HepG2 (cell line): ENCODE data around the gene SRGAP3. TPM values are rescaled to one million over a fixed set of nuclear protein-coding genes. Genes with fewer than 3 reads are reported as not detected.

Experiments
- BRF2 ChIP-seq: sonication (generic); formaldehyde crosslinking; IDR thresholded peaks from 2 replicates; pipeline ENCODE4 v1.8.1; 2022; ENCODE audit warnings: mild to moderate bottlenecking, missing genetic modification reagents
- ESRRA ChIP-seq: sonication (generic); formaldehyde crosslinking; IDR thresholded peaks from 2 replicates; pipeline ENCODE4 v1.5.1; 2020; ENCODE audit warnings: mild to moderate bottlenecking, low read depth, missing genetic modification reagents
- FOXA1 ChIP-seq, 2 experiments: fragments of 450-650 bp in 1 of 2; sonication (generic) in 1 of 2; formaldehyde crosslinking in 1 of 2; IDR thresholded peaks; 2 replicates each; pipeline versions ENCODE4 v1.4.0 to v1.6.1; 2016 to 2020; ENCODE audit warnings: missing genetic modification reagents in 1 of 2
- FOXP1 ChIP-seq, 2 experiments: fragments of 450-650 bp in 1 of 2; IDR thresholded peaks; 2 replicates each; pipeline ENCODE4 v1.6.1; 2017 to 2018; ENCODE audit warnings: antibody characterized with exemption in 1 of 2
- HES4 ChIP-seq: sonication (generic); formaldehyde crosslinking; IDR thresholded peaks from 2 replicates; pipeline ENCODE4 v1.9.0; 2021; ENCODE audit warnings: mild to moderate bottlenecking, missing genetic modification reagents, borderline replicate concordance
- HNRNPL ChIP-seq: fragments of 200-400 bp; formaldehyde crosslinking; IDR thresholded peaks from 2 replicates; pipeline ENCODE4 v1.6.1; 2017; ENCODE audit warnings: mild to moderate bottlenecking, low read depth, low read length
- HOMEZ ChIP-seq: IDR thresholded peaks from 2 replicates; pipeline ENCODE4 v1.6.1; 2016; ENCODE audit warnings: low read depth
- MEIS2 ChIP-seq: sonication (generic); formaldehyde crosslinking; IDR thresholded peaks from 2 replicates; pipeline ENCODE4 v1.9.0; 2021; ENCODE audit warnings: mild to moderate bottlenecking, missing genetic modification reagents
- MIER3 ChIP-seq: IDR thresholded peaks from 2 replicates; pipeline ENCODE4 v1.6.1; 2016; ENCODE audit warnings: missing compliant biosample characterization, borderline replicate concordance
- MXD3 ChIP-seq: IDR thresholded peaks from 2 replicates; pipeline ENCODE4 v1.6.1; 2016; ENCODE audit warnings: mild to moderate bottlenecking, missing biosample characterization, missing genetic modification reagents
- MYNN ChIP-seq: sonication (generic); formaldehyde crosslinking; IDR thresholded peaks from 2 replicates; pipeline ENCODE4 v1.4.0; 2020; ENCODE audit warnings: mild to moderate bottlenecking, low read depth, missing genetic modification reagents
- NFYB ChIP-seq: sonication (generic); formaldehyde crosslinking; IDR thresholded peaks from 2 replicates; pipeline ENCODE4 v1.4.0; 2020; ENCODE audit warnings: missing genetic modification reagents
- NKX3-1 ChIP-seq: sonication (generic); formaldehyde crosslinking; IDR thresholded peaks from 2 replicates; pipeline ENCODE4 v1.5.0; 2020; ENCODE audit warnings: missing genetic modification reagents
- ONECUT2 ChIP-seq: sonication (generic); formaldehyde crosslinking; IDR thresholded peaks from 2 replicates; pipeline ENCODE4 v1.4.0; 2020; ENCODE audit warnings: missing genetic modification reagents
- PHF21A ChIP-seq: sonication (generic); formaldehyde crosslinking; IDR thresholded peaks from 2 replicates; pipeline ENCODE4 v1.5.0; 2020; ENCODE audit warnings: mild to moderate bottlenecking, missing genetic modification reagents
- RBM39 ChIP-seq: fragments of 200-400 bp; formaldehyde crosslinking; IDR thresholded peaks from one replicate; pipeline ENCODE4 v1.6.1; 2018; ENCODE audit warnings: antibody characterized with exemption, mild to moderate bottlenecking, low read depth, low read length; ENCODE audit not compliant: poor library complexity, severe bottlenecking
- SKI ChIP-seq: fragments of 450-650 bp; IDR thresholded peaks from one replicate; pipeline ENCODE4 v1.6.1; 2018; ENCODE audit warnings: mild to moderate bottlenecking; ENCODE audit not compliant: partially characterized antibody
- SNAI1 ChIP-seq: sonication (generic); formaldehyde crosslinking; IDR thresholded peaks from 2 replicates; pipeline ENCODE4 v1.5.0; 2020; ENCODE audit warnings: mild to moderate bottlenecking, missing genetic modification reagents, borderline replicate concordance
- TARDBP ChIP-seq: sonication (generic); formaldehyde crosslinking; IDR thresholded peaks from 2 replicates; pipeline ENCODE4 v1.8.0; 2022; ENCODE audit warnings: mild to moderate bottlenecking, missing genetic modification reagents
- TEAD3 ChIP-seq: optimal IDR thresholded peaks from 2 replicates; pipeline ENCODE3; 2016; ENCODE audit warnings: borderline replicate concordance
- TFE3 ChIP-seq: IDR thresholded peaks from 2 replicates; pipeline ENCODE4 v1.6.1; 2016
- ZBTB38 ChIP-seq: sonication (generic); formaldehyde crosslinking; IDR thresholded peaks from 2 replicates; pipeline ENCODE4 v1.5.1; 2020; ENCODE audit warnings: mild to moderate bottlenecking, missing genetic modification reagents
- ZFAT ChIP-seq: sonication (generic); formaldehyde crosslinking; conservative IDR thresholded peaks from 2 replicates; pipeline ENCODE4 v1.8.1; 2023; ENCODE audit warnings: missing genetic modification reagents, inconsistent platforms
- ZMYM4 ChIP-seq: sonication (generic); formaldehyde crosslinking; IDR thresholded peaks from 2 replicates; pipeline ENCODE4 v1.8.1; 2023; ENCODE audit warnings: mild to moderate bottlenecking, missing genetic modification reagents
- ZNF205 ChIP-seq: IDR thresholded peaks from 2 replicates; pipeline ENCODE4 v1.6.1; 2018; ENCODE audit warnings: missing biosample characterization, missing genetic modification reagents
- ZNF224 ChIP-seq: sonication (generic); formaldehyde crosslinking; IDR thresholded peaks from 2 replicates; pipeline ENCODE4 v1.5.0; 2020; ENCODE audit warnings: mild to moderate bottlenecking, missing genetic modification reagents
- ZNF746 ChIP-seq: sonication (generic); formaldehyde crosslinking; IDR thresholded peaks from 2 replicates; pipeline ENCODE4 v1.8.0; 2022; ENCODE audit warnings: mild to moderate bottlenecking, missing genetic modification reagents
- polyA plus RNA-seq, 8 experiments: library from polyadenylated mRNA; depleted of rRNA in 3 of 8; stranded (reverse) in 7 of 8; unstranded in 1 of 8; fragments of >200 nt; fragmentation: Illumina TruSeq in 4 of 8; extraction: Trizol in 4 of 8; gene quantifications; 2 replicates each; pipeline versions ENCODE4 v1.2.1 to v1.2.3, GENCODE V29; 2011 to 2016; ENCODE audit warnings: low read depth in 4 of 8, missing spikeins in 1 of 8, mixed read lengths in 1 of 8; ENCODE audit not compliant: insufficient read depth in 1 of 8
- total RNA-seq, 5 experiments: library from RNA; depleted of rRNA; stranded (reverse); fragments of >200 nt; fragmentation: Illumina TruSeq; extraction: Trizol; gene quantifications; 2 replicates each; pipeline ENCODE4 v1.2.3, GENCODE V29; 2016; ENCODE audit warnings: low read depth in 1 of 5

Gene SRGAP3
- total and polyA plus RNA-seq, 2 of the 13 experiments (the other 11 are each of a cell fraction or from before 2014, with no cell fraction given): 1.2 to 1.4 TPM

- TF ChIP-seq HES4 (CRISPR knock-in tag) (no peak), BRF2 (CRISPR knock-in tag) (no peak), SKI (peak; percentile 41), NKX3-1 (CRISPR knock-in tag) (no peak), MEIS2 (CRISPR knock-in tag) (peak; percentile 57; the same call in 1 of the 2 replicates), ONECUT2 (CRISPR knock-in tag) (no peak), NFYB (no peak), HOMEZ (CRISPR knock-in tag) (peak; percentile 69; the same call in 1 of the 2 replicates), MYNN (CRISPR knock-in tag) (no peak), ZFAT (CRISPR knock-in tag) (no peak), PHF21A (CRISPR knock-in tag) (peak; percentile 73), ZBTB38 (CRISPR knock-in tag) (no peak; the same call in 1 of the 2 replicates), ZNF205 (CRISPR knock-in tag) (0 out of 2 replicates have a peak, but pooled peaks have one; percentile 35), HNRNPL (no peak), RBM39 (no peak), ZMYM4 (peak; percentile 81), FOXP1 (IDR thresholded peaks at IDR 0.05) (no peak), FOXP1 (CRISPR knock-in tag; IDR thresholded peaks at IDR 0.05) (0 out of 2 replicates have a peak, but pooled peaks have one; percentile 42), MIER3 (CRISPR knock-in tag) (peak; percentile 56; the same call in 1 of the 2 replicates), ZNF746 (CRISPR knock-in tag) (peak; percentile 55; the same call in 1 of the 2 replicates), TFE3 (CRISPR knock-in tag) (no peak), ZNF224 (CRISPR knock-in tag) (peak; percentile 48; the same call in 1 of the 2 replicates), SNAI1 (CRISPR knock-in tag) (0 out of 2 replicates have a peak, but pooled peaks have one; percentile 32), TARDBP (CRISPR knock-in tag) (peak; percentile 77; the same call in 1 of the 2 replicates), MXD3 (CRISPR knock-in tag) (no peak), FOXA1 (IDR thresholded peaks at IDR 0.05) (no peak), FOXA1 (CRISPR knock-in tag; IDR thresholded peaks at IDR 0.05) (peak; percentile 63), ESRRA (CRISPR knock-in tag) (peak; percentile 75; the same call in 1 of the 2 replicates), TEAD3 (peak; percentile 57)
Observed at GRCh38 chr3:9204253-9204992, 45.0 kb downstream of the SRGAP3 start (continued).
